HG03457 (cell line): ENCODE data around the gene DCP1B.

Experiments
- ATAC-seq: cut with Tn5 transposase; IDR thresholded peaks from one replicate; pipeline ENCODE4 v1.9.1; 2021; ENCODE audit warnings: moderate number of reproducible peaks; ENCODE audit not compliant: unreplicated experiment

The DCP1B gene

DNA sequence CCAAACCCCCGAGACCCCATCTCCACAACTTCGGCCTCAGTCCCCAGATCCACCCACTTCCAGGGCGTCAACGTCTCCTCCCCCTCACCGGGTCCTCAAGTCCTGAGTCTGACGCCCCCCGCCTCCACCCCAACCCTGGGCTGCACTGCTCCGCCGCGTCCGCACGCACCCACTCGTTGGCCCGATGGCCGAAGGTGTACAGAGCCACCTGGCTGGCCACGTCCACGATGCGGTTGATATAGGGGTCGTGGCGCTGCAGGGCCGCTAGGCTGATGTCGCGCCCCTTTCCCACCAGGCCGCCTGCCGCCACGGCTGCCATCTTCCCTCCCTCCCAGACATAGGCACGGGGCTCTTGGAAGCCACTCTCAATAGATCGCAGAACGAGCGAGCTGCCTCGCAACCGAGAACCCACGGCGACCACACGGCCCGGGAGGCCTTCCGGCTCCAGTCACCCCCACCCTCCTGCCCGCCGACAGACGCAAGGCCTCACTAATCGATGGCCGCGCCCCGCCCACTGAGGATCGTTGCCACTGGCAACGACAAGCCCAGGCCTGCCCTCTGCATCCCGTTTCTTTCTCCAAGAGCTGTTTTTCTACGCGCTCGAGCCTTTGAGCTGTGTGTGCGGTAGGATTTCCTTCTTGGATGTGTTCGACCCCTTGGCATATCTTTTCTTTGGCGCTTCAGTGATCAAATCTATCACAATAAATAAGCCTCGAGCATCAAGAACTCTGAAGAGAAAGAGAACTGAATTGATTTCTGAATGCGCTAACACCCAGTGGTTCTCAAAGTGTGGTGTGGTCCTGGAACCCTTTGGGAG lies at the start of gene DCP1B:
Gene DCP1B (minus strand): TSS at position 345 of the 817 bp plus-strand sequence. CDS start 26 bp downstream, at position 319.
- ATAC-seq = peak; percentile 92

DNA sequence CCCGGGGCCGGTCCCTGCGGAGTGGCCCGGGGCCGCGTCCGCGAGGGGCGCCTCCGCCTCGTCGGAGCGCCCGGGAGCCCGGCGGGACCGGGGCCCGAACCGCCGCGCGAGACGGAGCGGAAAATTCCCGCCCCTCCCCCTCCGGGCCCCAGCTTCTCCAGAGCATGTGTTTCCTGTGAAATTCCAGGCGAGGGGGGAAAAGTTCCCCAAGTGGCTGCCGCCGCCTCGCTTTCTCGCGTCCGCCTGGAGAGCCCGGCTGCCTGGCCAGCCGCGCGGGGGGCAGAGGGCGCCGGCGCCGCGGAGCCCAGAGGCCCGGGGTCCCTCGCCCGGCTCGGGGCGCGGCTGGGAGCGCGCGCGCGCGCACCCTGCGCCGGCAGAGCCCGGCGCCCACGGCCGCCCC lies 49.4 kb upstream of the DCP1B start:
- no peak for ATAC-seq

DNA sequence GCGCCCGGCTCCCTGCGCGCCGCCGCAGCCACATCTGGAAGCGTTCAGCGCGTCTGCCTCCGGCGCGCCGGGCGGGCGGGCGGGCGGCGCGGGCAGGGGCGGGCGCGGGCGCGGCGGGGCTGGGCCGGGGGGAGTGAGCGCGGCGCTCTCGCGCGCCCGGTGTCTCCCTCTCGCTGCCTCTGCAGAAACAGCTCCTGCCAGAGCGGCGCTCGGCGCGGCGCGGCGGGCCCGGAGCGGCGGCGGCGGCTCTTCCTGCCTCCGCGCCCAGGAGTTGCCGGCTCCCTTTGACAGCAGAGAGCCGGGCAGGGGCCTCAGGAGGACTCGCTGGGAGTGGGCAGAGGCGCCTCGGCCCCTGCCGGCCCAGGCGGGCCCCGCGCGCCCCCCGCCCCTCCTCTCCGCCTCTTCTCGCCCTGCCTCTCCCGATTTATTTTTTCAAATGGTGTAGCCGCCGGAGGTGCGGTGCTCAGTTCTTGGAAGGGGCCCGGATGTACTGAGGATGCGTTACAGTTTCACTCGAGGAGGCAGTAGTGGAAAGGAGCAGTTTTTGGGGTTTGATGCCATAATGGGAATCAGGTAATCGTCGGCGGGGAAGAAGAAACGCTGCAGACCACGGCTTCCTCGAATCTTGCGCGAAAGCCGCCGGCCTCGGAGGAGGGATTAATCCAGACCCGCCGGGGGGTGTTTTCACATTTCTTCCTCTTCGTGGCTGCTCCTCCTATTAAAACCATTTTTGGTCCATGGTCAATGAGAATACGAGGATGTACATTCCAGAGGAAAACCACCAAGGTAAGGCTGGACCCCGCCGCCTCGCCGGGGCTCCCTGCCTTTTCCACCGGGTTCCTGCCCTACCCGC lies 48.8 kb upstream of the DCP1B start, which contains the start of gene CACNA1C:
Gene CACNA1C (plus strand): TSS at position 162 of the 853 bp plus-strand sequence. CDS start 576 bp downstream, at position 738.
- ATAC-seq = no peak

DNA sequence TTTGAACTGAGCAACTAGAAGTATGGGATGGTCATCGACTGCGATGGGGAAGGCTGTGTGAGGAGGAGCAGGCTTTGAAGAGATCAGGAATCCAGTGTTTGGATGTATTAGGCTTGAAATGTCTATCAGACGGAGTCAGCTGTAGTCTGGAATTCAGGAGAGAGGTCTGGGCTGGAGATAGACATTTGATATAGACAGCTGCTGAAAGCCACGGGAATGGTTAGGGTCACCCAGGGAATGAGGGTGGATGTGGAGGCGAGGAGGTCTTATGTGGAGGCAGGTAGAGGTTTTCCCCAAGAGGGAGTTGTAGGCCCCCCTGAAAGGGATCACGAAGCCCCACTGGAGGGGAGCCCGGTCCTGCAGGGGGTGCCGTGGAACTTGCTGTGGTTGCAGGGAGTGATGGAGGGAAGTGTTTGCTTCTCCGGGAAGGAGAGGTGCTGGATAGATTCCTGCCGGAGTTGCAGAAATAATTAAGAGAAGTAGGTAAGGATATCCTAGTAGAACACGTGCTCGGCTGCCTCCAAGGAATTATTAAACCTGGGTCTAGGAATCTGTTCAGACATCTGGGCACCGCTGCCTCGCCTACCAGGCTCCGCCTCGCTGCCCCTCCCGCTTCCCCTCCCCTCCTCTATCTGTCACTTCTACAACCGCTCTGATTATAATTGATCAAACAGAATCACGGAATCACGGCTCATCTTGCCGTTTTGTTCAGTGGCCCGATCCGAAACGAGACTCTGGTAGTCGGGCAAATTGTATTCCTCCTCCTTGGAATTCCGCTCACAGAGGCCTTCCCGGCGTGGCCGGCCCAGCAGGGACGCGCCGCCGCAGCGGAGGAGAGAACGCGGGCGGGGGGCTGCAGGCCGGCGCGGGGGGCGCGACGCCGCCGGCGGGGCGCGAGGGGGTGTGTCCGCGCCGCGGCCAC lies 47.7 kb upstream of the DCP1B start:
- no peak for ATAC-seq

DNA sequence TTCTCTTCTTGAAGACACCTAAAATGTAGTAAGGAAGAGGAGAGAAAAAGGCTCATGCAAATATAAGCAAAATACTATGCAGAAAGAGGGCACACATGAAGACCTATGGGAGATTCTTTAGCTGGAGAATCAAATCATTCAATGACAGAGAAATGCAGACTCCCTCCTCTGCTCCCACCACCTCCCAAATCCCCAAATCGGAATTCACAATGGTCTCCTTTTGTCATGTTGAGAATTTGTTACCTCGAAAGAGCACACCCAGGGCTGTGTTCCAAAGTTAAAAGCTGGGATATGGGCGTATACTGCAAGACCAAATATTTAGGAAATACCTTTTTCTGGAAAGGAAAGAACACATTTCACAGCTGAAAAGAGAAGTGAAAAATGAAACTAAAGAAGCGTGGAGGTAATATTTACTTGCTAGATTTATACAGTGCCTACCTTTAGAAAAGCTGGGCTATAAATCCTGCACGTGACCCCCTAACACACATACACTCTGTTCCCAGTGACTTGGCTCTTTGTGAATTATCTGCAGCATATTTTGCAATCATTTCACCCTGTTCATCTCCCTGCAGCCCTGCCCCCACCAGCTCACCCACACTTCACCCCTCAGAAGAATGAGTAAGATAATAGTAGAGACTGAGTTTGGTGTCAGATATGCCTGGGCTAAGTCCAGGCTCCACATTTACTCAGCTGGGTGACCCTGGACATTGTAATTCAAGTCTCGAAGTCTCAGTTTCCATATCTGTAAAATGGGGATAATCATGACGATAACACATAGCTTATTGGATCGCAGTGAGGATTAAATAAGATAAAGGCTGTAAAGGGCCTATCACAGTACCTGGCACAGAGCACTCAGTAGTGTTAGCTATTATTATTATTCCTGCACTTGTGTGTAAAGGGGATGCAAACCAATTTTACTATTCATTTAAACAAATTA lies 45.6 kb upstream of the DCP1B start:
- ATAC-seq = no peak

DNA sequence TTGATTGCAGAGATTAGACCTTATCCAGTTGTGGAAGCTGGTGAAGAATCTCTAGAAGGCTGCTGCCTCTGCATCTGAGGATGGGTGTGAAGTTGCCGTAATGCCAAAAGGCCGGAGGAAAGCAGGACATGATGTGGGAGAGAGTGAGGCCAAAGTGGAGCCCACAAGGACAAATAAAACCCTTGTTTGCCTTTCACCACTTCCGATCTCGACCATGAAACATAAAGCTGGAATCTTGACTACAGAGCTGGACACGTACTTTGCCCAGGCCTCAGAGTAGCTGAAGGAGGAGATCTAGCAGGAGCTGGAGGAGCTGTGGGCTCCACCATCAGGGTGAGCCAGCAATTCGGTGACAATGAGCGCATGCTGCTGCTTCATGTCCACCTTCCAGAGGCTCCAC lies 43.5 kb upstream of the DCP1B start:
- ATAC-seq = no peak

DNA sequence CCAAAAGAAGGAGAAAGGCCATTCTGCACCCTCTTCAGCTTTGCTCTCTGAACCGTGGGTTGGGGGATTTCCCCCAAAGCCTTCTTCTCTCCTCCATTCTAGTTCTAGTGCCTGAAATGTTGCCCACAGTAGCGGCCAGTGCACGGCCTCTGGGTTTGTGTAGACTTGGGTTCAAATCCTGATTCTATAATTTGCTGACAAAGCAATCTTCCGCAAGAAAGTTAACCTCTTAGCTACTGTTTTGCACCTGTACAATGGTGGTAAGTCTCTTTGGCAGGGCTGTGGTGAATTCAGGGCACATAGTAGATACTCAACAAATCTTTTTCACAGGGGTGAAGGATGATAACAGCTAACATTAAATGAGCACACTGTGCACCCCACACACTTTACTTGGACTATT lies 42.7 kb upstream of the DCP1B start:
- no peak for ATAC-seq

DNA sequence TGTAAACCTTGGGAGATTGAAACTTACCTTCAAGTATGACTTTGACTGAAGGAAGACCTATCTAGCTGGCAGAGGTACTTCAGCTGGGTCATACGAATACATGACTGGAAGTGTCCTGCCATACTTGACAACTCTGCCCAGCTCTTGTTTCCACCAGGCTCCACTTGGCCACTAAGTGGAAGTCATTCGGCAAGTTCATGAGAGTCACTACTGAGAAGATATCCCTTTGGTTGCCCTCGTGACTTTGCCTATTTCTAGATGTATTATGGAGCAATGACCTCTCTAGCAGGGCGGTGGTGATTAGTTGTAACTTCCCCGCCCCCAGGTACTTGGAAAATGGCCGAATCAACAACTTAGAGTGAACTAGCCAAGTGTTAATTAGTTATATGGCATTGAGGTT lies 39.9 kb upstream of the DCP1B start:
- ATAC-seq = no peak

DNA sequence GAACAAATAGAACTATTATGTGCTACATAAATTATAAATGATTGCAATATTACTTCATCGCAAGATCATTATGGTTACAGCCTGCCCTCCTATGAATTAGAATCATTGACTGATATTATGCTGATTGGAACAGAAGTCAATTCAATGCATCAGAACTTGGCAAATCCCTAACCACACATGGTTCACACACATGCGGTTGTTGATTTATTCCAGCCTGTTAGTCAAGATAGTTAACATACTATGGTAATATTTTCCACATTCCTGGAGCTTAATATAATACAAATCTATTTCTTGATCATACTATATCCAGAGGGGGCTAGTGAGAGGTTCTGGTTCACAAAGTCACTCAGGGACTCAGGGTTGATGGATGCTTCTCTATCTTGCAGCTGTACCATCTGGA lies 38.8 kb upstream of the DCP1B start:
- ATAC-seq = no peak

DNA sequence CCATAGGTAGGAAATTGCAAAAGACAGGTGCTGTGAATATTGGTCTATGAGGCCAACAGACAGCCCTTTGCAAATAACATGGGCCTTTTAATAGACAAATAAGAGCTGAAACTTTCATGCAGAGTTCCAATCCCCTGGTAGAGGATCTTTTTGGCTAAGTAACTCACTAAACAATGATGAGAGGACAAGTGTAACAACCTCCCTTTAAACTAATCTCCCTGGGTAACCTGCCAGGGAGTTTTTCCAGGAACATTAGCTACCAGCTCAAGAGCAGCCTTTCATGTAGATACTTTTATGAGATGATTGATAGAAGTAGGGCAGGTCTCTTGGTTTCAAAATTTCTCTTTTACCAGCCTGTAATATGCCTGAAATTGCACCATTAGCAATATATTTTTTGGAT lies 34.8 kb upstream of the DCP1B start:
- no peak for ATAC-seq

DNA sequence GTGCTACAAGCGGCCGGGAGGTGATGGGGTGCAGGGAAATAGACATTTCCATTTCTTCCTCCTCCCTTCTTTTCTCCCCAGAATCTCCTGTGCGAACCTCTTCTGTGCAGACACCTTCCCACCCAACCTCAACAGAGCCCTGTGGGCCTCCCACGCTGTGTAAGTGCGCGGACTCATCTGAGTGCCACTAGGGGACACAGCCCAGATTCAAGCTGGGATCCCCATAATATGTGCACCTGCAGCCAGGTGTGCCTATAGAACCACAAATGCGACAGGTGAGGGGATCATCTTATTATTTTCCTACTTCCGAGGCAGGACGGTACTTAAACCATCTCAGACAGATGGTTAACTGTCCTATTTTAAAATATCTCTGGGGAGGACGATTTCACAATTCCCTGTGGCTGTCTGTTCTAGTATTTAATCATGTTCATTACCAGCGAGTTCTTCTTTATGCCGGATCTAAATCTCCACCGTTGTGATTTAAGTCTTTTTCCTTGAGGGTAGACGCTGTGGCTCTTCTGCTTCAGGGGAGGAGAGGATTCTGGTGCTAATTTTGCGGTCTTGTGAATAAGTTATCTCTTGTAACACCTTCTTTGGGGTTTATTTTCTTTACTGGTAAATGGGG lies 31.3 kb upstream of the DCP1B start:
- ATAC-seq = no peak

DNA sequence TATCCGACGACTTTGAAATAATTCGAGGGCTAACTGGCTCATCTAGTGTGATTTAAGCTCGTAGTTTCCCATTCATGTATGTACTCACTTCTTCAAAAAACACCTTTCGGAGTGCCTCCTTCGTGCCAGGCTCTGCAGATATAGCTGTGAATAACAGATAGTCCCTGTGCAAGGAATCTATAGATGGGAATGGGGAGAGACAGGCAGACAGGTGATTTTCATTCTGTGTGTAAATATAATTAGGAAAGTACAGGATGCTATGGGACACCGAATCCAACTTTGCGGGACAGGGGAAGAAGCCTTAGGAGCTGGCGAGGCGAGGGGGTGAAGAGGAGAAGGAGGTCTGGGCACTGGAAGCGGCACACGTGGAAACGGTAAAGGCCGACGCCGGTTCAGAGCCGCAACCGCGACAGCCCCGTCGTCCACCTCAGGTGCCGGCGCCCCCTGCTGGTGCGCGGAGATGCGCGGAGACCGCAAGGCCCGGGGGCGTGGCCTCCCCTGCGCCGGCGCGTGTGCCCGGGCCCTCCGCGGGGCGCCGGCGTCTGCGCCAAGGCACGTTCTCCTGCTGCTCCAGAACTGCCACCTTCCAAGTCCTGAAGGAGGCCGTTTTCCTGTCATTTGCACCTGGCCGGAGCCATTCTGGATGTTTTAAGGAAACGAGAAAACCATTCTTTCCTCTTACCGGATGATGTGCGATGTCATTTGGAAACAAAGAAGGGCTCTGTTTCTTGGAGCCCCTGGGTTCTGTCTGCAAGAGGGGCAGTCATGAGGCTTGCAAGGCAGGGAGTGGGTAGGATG lies 30.6 kb upstream of the DCP1B start:
- peak; percentile 61 for ATAC-seq

DNA sequence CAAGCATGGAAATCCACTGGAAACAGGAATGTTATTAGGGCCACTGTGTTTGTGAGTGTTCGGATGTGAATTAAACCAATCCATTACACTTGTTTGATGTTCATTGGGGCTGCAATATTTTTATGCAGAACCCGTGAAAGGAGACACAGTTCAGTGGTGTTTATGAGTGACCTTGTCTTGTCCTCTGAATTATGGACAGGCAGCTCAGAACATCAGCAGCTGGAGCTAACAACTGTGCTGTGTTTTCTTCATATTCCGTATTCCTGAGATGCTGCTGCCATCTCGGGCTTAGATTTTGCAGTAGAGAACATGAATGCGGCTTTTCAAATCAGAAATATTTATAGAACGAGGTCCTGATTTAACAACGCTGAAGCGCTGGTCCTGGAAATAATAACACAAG lies 28.2 kb upstream of the DCP1B start:
- ATAC-seq = no peak

DNA sequence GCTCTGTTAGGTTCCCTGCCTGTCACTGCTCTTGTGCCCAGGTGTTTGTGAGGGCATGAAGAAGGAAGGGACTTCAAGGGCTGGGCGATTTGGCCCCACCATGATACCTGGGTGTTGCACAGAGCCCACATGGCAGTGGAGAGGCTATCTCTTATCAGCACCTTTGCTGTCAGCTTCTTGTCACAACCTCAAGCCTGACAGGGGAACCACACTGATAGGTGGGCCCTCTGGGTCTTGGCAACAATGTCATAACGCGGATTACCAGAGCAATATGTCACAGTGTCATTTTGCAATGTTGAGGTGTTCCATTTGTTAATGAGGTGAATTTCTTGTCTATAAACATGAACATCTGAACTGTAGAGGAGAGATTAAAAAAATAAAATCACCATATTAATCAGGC lies 25.6 kb upstream of the DCP1B start:
- no peak for ATAC-seq

DNA sequence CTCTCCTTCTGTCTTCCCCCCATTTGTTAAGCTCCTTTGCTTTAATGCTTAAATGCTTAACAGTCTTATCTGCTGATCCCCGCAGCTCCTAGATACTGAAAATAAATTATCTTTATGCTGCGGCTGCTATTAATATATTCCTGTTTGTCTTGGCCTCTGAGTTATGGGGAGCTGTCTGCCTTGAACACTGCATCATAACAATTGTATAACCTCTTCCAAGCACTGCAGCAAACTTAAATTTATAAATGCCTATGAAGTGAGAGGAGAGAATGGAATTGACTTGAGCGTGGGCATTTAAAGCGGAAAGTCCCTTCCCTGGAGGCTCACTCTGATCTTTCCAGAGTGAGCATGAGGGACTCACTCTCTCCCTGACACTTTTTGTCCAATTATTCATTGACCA lies 23.1 kb upstream of the DCP1B start:
- ATAC-seq = no peak

DNA sequence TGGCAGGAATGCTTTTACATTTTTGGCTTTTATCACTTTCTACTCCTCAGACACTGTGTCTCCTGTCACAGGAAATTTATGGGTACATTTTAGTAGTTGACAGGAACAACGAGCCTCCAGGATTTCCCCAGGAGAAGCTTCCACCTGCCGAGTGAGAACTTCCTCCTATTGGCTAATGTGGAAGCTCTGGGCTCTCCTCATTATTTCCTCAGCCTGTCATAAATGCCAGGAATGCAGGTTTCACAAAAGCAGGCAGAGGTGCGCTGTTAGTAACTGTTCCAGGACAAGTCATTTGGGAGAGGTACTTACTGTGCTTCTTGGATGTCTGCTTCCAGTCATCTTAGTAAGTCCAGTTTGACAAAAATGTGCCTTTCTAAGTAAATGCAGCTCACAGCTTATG lies 19.1 kb upstream of the DCP1B start:
- ATAC-seq = no peak

DNA sequence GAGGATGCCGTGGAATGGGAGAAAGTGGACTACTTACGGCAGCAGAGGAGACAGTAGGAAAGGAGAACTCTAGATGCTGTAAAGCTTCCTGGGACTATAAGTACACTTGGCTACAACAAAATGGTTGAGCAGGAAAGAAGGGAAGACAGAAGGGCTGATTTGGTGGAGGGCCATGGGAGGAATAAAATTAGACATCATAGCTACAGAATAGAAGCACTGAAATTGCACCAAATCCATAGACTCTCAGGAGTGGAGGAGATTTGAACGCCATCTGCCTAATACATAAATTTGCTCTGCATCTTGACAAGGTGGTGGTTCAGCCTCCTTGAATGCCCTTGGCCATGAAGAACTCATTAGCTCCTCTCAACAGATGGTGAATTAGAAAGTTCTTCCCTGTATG lies 16.3 kb upstream of the DCP1B start:
- ATAC-seq = no peak

DNA sequence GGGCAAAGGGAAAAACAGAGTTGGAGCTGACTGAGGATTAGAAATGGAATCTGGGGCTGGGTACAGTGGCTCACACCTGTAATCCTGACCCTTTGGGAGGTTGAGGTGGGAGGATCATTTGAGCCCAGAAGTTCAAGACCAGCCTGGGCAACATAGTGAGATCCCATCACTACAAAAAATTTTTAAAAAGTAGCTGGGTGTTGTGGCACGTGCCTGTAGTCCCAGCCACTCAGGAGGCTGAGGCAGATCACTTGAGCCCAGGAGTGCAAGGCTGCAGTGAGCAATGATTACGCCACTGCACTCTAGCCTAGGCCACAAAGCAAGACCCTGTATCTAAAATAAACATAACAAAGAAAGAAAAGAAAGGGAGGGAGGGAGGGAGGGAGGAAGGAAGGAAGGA lies 14.9 kb upstream of the DCP1B start:
- ATAC-seq = no peak

DNA sequence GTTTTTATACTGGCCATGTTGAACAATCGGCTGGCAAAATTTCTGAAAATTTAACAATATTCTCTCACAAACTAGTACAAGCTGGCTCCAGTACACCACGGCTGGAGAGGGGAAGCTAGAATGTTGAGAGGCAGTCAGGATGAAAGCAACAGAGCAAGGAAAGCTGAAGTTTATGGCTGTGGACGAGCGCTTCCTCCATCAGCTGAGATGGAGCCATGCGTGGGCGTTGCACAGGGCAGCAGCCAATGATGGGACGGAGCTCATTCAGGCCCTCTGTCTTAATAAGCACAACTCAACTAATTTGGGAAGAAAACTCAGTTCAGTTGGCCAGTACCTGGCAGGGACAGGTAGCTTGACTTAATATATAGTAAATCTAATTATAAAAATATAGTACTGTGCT lies 14.1 kb upstream of the DCP1B start:
- no peak for ATAC-seq
